ENCODE measurements around the gene HMX3.

The HMX3 gene

DNA sequence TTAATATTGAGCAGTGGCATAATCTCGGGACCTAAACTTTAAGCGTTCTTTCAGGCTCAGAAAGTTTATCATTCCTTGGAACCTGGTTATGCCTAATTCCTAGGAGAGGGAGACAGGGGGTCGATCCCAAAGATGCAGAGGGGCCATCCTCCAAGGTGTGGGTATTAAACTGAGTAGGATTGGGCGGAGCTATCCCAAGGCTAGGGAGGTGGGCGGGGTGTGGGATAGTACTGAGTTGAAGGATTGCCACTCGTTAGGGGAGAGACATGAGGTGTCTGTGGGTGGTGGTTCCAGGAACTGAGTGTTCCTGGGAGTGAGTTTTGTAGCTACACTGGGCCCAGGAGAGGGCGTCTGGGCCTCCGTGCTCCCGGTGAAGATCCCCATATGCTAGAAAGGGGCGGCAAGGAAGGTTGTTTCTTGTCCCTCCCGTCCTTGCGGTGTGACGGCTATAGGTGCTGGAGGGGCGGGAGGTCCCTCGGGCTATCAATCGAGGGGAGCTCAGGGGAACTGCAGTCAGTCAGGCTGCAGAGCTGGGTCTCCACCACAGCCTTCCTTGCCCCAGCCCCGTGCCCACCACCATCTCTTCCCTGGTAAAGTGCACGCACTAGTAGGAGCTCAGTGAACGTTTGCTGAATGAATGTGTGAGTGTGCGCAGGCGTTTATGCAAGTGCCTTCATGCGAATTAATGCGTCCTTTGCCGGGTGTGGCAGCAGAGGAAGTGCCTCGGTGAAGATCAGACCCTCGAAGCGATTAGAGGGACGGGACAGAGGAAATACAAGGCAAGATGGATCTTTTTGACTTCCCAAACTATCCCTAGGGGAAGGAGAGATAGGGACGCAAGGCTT is 9.1 kb downstream of the HMX3 start:
- Histone ChIP-seq H2AFZ (ENCODE audit: low read length) (no peak overlapping the region), H3K27me3 (ENCODE audit: insufficient read depth, low read length) (peaks cover 4% of the 10 kb centered on the region), H3K4me3 (ENCODE audit: low read depth, low read length, poor library complexity, severe bottlenecking) (no peak overlapping the region), H3K9me2 (ENCODE audit: low read depth, low read length) (no peaks in the 10 kb centered on the region), H3K9me3 (ENCODE audit: low read length) (no peaks in the 10 kb centered on the region), H4K20me1 (ENCODE audit: insufficient read depth, low read length) (no peaks in the 10 kb centered on the region), H3K4me1 (ENCODE audit: insufficient read depth, low read length, severe bottlenecking) (peaks cover 12% of the 10 kb centered on the region), H3F3A (ENCODE audit: insufficient read depth, low read length) (no peaks in the 10 kb centered on the region), H3K9ac (ENCODE audit: low read length) (no peak overlapping the region), H3K4me2 (ENCODE audit: low read length) (no peak overlapping the region), H3K79me2 (ENCODE audit: insufficient read depth, low read length) (no peaks in the 10 kb centered on the region), H3K27ac (ENCODE audit: low read depth, low read length, poor library complexity, severe bottlenecking) (no peak overlapping the region), H3K36me3 (ENCODE audit: insufficient read depth, low read length) (no peaks in the 10 kb centered on the region)
- no peak for TF ChIP-seq EZH2 (IDR thresholded peaks at IDR 0.05; ENCODE audit: borderline replicate concordance, low read length)
- TF ChIP-seq, protein P1, sequence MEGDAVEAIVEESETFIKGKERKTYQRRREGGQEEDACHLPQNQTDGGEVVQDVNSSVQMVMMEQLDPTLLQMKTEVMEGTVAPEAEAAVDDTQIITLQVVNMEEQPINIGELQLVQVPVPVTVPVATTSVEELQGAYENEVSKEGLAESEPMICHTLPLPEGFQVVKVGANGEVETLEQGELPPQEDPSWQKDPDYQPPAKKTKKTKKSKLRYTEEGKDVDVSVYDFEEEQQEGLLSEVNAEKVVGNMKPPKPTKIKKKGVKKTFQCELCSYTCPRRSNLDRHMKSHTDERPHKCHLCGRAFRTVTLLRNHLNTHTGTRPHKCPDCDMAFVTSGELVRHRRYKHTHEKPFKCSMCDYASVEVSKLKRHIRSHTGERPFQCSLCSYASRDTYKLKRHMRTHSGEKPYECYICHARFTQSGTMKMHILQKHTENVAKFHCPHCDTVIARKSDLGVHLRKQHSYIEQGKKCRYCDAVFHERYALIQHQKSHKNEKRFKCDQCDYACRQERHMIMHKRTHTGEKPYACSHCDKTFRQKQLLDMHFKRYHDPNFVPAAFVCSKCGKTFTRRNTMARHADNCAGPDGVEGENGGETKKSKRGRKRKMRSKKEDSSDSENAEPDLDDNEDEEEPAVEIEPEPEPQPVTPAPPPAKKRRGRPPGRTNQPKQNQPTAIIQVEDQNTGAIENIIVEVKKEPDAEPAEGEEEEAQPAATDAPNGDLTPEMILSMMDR (IDR thresholded peaks at IDR 0.05; ENCODE audit: low read length), result no peak

DNA sequence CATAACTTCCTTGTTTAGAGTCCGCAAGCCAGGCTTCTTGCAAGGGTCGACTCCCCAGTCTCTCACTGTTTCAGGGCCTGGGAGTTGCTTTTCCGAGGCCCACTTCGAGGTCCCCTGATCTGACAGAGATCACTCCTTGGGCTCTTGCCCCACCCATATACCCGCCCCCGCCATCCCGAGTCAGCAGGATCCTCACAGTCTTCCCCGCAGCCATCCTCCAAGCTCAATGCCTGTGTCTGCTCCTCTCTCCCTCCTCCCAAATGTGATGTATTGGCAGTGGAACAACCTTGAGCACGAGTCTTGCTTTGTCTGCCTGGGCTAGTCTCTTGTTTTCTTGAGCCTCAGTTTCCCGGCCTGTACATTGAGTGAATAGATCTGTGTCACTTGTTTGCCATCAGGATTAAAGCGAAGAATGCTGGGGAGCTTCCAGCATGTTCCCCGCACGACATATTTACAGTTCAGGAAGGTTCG is 9.8 kb downstream of the HMX3 start:
- Histone ChIP-seq H3K9me2 (ENCODE audit: low read depth, low read length) (no peaks in the 10 kb centered on the region), H3K4me3 (ENCODE audit: low read depth, low read length, poor library complexity, severe bottlenecking) (no peak overlapping the region)
- no peak for TF ChIP-seq EZH2 (IDR thresholded peaks at IDR 0.05; ENCODE audit: borderline replicate concordance, low read length)
- TF ChIP-seq, protein P1 (IDR thresholded peaks at IDR 0.05; ENCODE audit: low read length), result no peak

DNA sequence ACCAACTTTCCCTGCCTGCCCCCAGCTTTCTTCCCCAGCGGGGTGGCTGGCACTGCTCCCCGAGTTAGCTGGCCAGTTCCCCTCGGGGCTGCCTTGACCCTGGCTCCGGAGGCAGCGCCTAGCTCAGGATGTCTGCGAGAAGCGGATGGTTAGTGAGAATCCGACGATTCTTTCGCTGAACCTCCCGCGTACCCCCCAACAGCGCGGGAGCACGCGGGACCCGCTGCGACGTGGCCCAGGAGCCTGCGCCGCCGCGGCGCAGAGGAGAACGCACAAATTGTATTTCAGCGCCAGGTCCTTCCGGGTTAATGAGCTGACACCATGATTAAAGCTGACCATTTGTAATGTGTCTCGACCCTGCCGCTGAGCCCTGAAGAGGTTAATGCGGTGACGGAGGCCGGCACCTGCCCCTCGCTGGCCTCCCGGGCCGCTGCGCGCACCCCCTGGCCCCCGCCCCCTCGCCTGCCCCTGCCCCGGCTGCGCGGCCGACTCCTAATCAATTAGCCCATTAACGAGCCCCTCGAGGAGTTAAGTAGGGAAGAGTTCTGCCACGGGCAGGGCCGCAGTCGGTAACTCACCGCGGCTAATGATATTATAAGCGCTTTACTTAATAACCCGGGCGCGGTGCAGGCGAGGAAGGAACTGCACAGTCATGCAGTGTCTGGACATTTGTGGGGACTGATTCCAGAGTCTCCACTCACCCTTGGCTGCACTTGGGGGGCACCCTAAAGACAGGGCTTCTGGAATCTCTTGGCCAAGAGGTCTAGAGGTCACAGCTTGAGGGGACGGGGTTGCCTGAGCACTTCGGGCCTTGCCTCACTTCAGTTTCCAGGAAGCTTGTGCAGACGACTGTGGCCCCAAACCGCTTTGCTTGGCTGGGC is 10.5 kb downstream of the HMX3 start:
- TF ChIP-seq, protein P1 (IDR thresholded peaks at IDR 0.05; ENCODE audit: low read length), result no peak
- no peak for TF ChIP-seq EZH2 (IDR thresholded peaks at IDR 0.05; ENCODE audit: borderline replicate concordance, low read length)
- no peaks in the 10 kb centered on the region for H3F3A ChIP-seq (ENCODE audit: insufficient read depth, low read length)
- H2AFZ ChIP-seq (ENCODE audit: low read length), result no peak overlapping the region
- H3K36me3 ChIP-seq (ENCODE audit: insufficient read depth, low read length), result no peaks in the 10 kb centered on the region; the same call in 1 of the 2 replicates
- no peaks in the 10 kb centered on the region for H3K79me2 ChIP-seq (ENCODE audit: insufficient read depth, low read length)
- peaks cover 17% of the 10 kb centered on the region for H3K4me1 ChIP-seq (ENCODE audit: insufficient read depth, low read length, severe bottlenecking)
- H3K4me3 ChIP-seq (ENCODE audit: low read depth, low read length, poor library complexity, severe bottlenecking), result no peak overlapping the region
- H3K4me2 ChIP-seq (ENCODE audit: low read length), result no peak overlapping the region
- H3K9me2 ChIP-seq (ENCODE audit: low read depth, low read length), result no peaks in the 10 kb centered on the region
- H4K20me1 ChIP-seq (ENCODE audit: insufficient read depth, low read length), result no peaks in the 10 kb centered on the region
- H3K27ac ChIP-seq (ENCODE audit: low read depth, low read length, poor library complexity, severe bottlenecking), result no peak overlapping the region
- no peaks in the 10 kb centered on the region for H3K9me3 ChIP-seq (ENCODE audit: low read length)
- peaks cover 8% of the 10 kb centered on the region for H3K27me3 ChIP-seq (ENCODE audit: insufficient read depth, low read length)
- no peak overlapping the region for H3K9ac ChIP-seq (ENCODE audit: low read length)

More for the DNA sequence above, 9.8 kb downstream of the HMX3 start:
- Histone ChIP-seq H3K27ac (ENCODE audit: low read depth, low read length, poor library complexity, severe bottlenecking) (no peak overlapping the region), H3K9me3 (ENCODE audit: low read length) (no peaks in the 10 kb centered on the region), H3K27me3 (ENCODE audit: insufficient read depth, low read length) (peaks cover 5% of the 10 kb centered on the region), H2AFZ (ENCODE audit: low read length) (no peak overlapping the region), H3K4me2 (ENCODE audit: low read length) (no peak overlapping the region), H4K20me1 (ENCODE audit: insufficient read depth, low read length) (no peaks in the 10 kb centered on the region), H3K9ac (ENCODE audit: low read length) (no peak overlapping the region), H3K4me1 (ENCODE audit: insufficient read depth, low read length, severe bottlenecking) (peaks cover 12% of the 10 kb centered on the region), H3F3A (ENCODE audit: insufficient read depth, low read length) (no peaks in the 10 kb centered on the region), H3K79me2 (ENCODE audit: insufficient read depth, low read length) (no peaks in the 10 kb centered on the region), H3K36me3 (ENCODE audit: insufficient read depth, low read length) (no peaks in the 10 kb centered on the region; the same call in 1 of the 2 replicates)
